OCI-M1 (cell line): ENCODE data around the gene SBK1.
"Not testable (repeated sequence)": the region's sequence is repeated elsewhere in the genome, so short reads cannot be mapped to it uniquely, and the experiment has no call there.

ENCODE experiments used
- DNase-seq: peaks from one replicate; lab custom pipeline; 2025; lab: John Stamatoyannopoulos, UW

Gene SBK1

GRCh38 chr16:28308794-28309584 is 16.7 kb downstream of the SBK1 start:
- no peak for DNase-seq

GRCh38 chr16:28309811-28310311 is 17.5 kb downstream of the SBK1 start:
- DNase-seq, result no peak

GRCh38 chr16:28310796-28311195 is 18.5 kb downstream of the SBK1 start:
- no peak for DNase-seq

GRCh38 chr16:28311413-28311812 is 19.1 kb downstream of the SBK1 start:
- DNase-seq, result no peak

GRCh38 chr16:28311913-28312312 is 19.6 kb downstream of the SBK1 start:
- DNase-seq, result no peak

- DNase-seq, result no peak
Observed at GRCh38 chr16:28312327-28312726, 20.0 kb downstream of the SBK1 start.

- DNase-seq, result no peak
Observed at GRCh38 chr16:28313587-28313986, 21.3 kb downstream of the SBK1 start.

- no peak for DNase-seq
Observed at GRCh38 chr16:28316054-28316453, 23.7 kb downstream of the SBK1 start.

GRCh38 chr16:28317040-28317880 is 24.9 kb downstream of the SBK1 start:
- DNase-seq, result peak; percentile 72

GRCh38 chr16:28318042-28318744 is 25.9 kb downstream of the SBK1 start:
- no peak for DNase-seq

- no peak for DNase-seq
Observed at GRCh38 chr16:28319476-28320022, 27.2 kb downstream of the SBK1 start.

GRCh38 chr16:28320023-28320561 is 27.8 kb downstream of the SBK1 start:
- no peak for DNase-seq

GRCh38 chr16:28320741-28321140 is 28.4 kb downstream of the SBK1 start:
- no peak for DNase-seq

- DNase-seq, result peak; percentile 62
Observed at GRCh38 chr16:28321700-28322411, 29.5 kb downstream of the SBK1 start.

- no peak for DNase-seq
Observed at GRCh38 chr16:28324235-28324886, 32.0 kb downstream of the SBK1 start.

- no peak for DNase-seq
Observed at GRCh38 chr16:28324887-28325279, 32.6 kb downstream of the SBK1 start.

- peak; percentile 78 for DNase-seq
Observed at GRCh38 chr16:28326881-28327610, 34.7 kb downstream of the SBK1 start.

GRCh38 chr16:28330232-28330631 is 37.9 kb downstream of the SBK1 start:
- peak; percentile 7 for DNase-seq

- DNase-seq, result not testable (repeated sequence)
Observed at GRCh38 chr16:28330981-28331380, 38.7 kb downstream of the SBK1 start.

GRCh38 chr16:28332632-28333031 is 40.3 kb downstream of the SBK1 start:
- not testable (repeated sequence) for DNase-seq
